Thyroid gland (tissue), 4 donors: ENCODE measurements around the gene LSM8.

Experiments
- CTCF ChIP-seq, 6 experiments: fragments of 200-600 bp in 3 of 6; fragments of 450-650 bp in 3 of 6; sonication (generic) in 3 of 6; IDR thresholded peaks; one replicate each; pipeline ENCODE4 v1.5.1; 2016 to 2019; ENCODE audit warnings: antibody characterized with exemption in 6 of 6, mild to moderate bottlenecking in 2 of 6, inconsistent platforms in 1 of 6, moderate library complexity in 1 of 6
- POLR2A ChIP-seq, 2 donors: fragments of 450-650 bp; IDR thresholded peaks; one replicate each; pipeline ENCODE4 v1.6.1; 2017; ENCODE audit warnings: antibody characterized with exemption in 2 of 2, mild to moderate bottlenecking in 2 of 2, moderate library complexity in 1 of 2

GRCh38 chr7:118182593-118183427 lies 1.2 kb upstream of the LSM8 start:
- TF ChIP-seq CTCF (IDR thresholded peaks at IDR 0.05): no peak
- no peak for TF ChIP-seq POLR2A (IDR thresholded peaks at IDR 0.05)
